ENCODE results near the gene PXK. TPM values are rescaled to one million over a fixed set of nuclear protein-coding genes. Genes with fewer than 3 reads are reported as not detected.

The PXK gene
- total RNA-seq, 2 donors from 2014 or later, result 16.0 to 22.0 TPM

- H3K4me3 ChIP-seq (ENCODE audit: low read length), result no peak overlapping the region
- no peak overlapping the region for H3K9ac ChIP-seq (ENCODE audit: extremely low read depth, low read length, poor library complexity, severe bottlenecking)
- H3K27me3 Mint-ChIP-seq (ENCODE audit: insufficient read depth), result no peaks in the 10 kb centered on the region
- 92 to 100% methylated on average over 3 of the region's 3 CpGs for WGBS, 2 experiments (ENCODE audit: insufficient coverage in 1 of 2, insufficient read length in 1 of 2)
- H3K4me1 Mint-ChIP-seq, result peaks cover under 1% of the 10 kb centered on the region
- TF ChIP-seq, protein P1, sequence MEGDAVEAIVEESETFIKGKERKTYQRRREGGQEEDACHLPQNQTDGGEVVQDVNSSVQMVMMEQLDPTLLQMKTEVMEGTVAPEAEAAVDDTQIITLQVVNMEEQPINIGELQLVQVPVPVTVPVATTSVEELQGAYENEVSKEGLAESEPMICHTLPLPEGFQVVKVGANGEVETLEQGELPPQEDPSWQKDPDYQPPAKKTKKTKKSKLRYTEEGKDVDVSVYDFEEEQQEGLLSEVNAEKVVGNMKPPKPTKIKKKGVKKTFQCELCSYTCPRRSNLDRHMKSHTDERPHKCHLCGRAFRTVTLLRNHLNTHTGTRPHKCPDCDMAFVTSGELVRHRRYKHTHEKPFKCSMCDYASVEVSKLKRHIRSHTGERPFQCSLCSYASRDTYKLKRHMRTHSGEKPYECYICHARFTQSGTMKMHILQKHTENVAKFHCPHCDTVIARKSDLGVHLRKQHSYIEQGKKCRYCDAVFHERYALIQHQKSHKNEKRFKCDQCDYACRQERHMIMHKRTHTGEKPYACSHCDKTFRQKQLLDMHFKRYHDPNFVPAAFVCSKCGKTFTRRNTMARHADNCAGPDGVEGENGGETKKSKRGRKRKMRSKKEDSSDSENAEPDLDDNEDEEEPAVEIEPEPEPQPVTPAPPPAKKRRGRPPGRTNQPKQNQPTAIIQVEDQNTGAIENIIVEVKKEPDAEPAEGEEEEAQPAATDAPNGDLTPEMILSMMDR (conservative IDR thresholded peaks at IDR 0.05), result no peak
- no peaks in the 10 kb centered on the region for H3K4me1 ChIP-seq (ENCODE audit: control insufficient read depth, insufficient read depth, low read length)
- DNase-seq, result no peak
- no peak overlapping the region for H3K27ac Mint-ChIP-seq
- H3K36me3 Mint-ChIP-seq (ENCODE audit: low read depth), result peaks cover 4% of the 10 kb centered on the region
- no peaks in the 10 kb centered on the region for H3K9me3 Mint-ChIP-seq
- no peaks in the 10 kb centered on the region for H3K9me3 ChIP-seq (ENCODE audit: control insufficient read depth, low read length)
- H3K36me3 ChIP-seq (ENCODE audit: control insufficient read depth, insufficient read depth, low read length), result no peaks in the 10 kb centered on the region
- H3K27me3 ChIP-seq (ENCODE audit: control insufficient read depth, insufficient read depth, low read length, poor library complexity, severe bottlenecking), result no peaks in the 10 kb centered on the region
- H3K27ac ChIP-seq (ENCODE audit: low read depth, low read length), result no peak overlapping the region
- H3K4me3 Mint-ChIP-seq, result no peak overlapping the region
Observed at GRCh38 chr3:58340594-58341244, 8.0 kb downstream of the PXK start.

- DNase-seq, result no peak
- Histone ChIP-seq H3K4me3 (ENCODE audit: low read length) (no peak overlapping the region), H3K9me3 (ENCODE audit: control insufficient read depth, low read length) (no peaks in the 10 kb centered on the region), H3K27me3 (ENCODE audit: control insufficient read depth, insufficient read depth, low read length, poor library complexity, severe bottlenecking) (no peaks in the 10 kb centered on the region), H3K9ac (ENCODE audit: extremely low read depth, low read length, poor library complexity, severe bottlenecking) (no peak overlapping the region), H3K36me3 (ENCODE audit: control insufficient read depth, insufficient read depth, low read length) (no peaks in the 10 kb centered on the region), H3K4me1 (ENCODE audit: control insufficient read depth, insufficient read depth, low read length) (no peaks in the 10 kb centered on the region), H3K27ac (ENCODE audit: low read depth, low read length) (no peak overlapping the region)
- H3K27ac Mint-ChIP-seq, result no peak overlapping the region
- WGBS, 2 experiments (ENCODE audit: insufficient coverage in 1 of 2, insufficient read length in 1 of 2), result 94 to 98% methylated on average over 3 of the region's 3 CpGs
- TF ChIP-seq, protein P1 (conservative IDR thresholded peaks at IDR 0.05), result no peak
- peaks cover 4% of the 10 kb centered on the region for H3K36me3 Mint-ChIP-seq (ENCODE audit: low read depth)
- no peaks in the 10 kb centered on the region for H3K9me3 Mint-ChIP-seq
- H3K27me3 Mint-ChIP-seq (ENCODE audit: insufficient read depth), result no peaks in the 10 kb centered on the region
- no peak overlapping the region for H3K4me3 Mint-ChIP-seq
- H3K4me1 Mint-ChIP-seq, result no peaks in the 10 kb centered on the region
Observed at GRCh38 chr3:58341376-58341775, 8.7 kb downstream of the PXK start.

DNA sequence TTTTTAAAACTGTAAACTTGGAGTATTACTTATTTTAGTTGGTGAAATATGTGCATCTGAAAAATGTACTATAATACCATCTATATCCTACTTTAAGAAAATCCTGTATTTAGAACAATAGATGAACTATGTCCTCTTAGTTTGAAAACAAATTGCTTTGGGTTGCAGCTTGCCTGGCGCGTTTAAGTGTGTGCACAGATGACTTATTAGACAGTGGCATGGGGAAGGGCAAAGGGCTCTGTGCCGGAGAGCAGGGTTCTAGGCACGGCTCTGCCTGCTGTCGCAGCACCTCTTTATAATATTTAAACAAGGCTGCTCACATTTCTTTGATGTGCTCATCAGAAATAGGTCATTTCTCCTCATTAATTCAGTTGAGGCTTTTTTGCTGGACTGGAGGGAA lies 10.0 kb downstream of the PXK start:
- Histone ChIP-seq H3K36me3 (ENCODE audit: control insufficient read depth, insufficient read depth, low read length) (no peaks in the 10 kb centered on the region), H3K4me3 (ENCODE audit: low read length) (no peak overlapping the region), H3K9me3 (ENCODE audit: control insufficient read depth, low read length) (no peaks in the 10 kb centered on the region), H3K27ac (ENCODE audit: low read depth, low read length) (no peak overlapping the region), H3K9ac (ENCODE audit: extremely low read depth, low read length, poor library complexity, severe bottlenecking) (no peak overlapping the region), H3K27me3 (ENCODE audit: control insufficient read depth, insufficient read depth, low read length, poor library complexity, severe bottlenecking) (no peaks in the 10 kb centered on the region), H3K4me1 (ENCODE audit: control insufficient read depth, insufficient read depth, low read length) (no peaks in the 10 kb centered on the region)
- Mint-ChIP-seq H3K4me1 (no peaks in the 10 kb centered on the region), H3K27ac (no peak overlapping the region), H3K9me3 (no peaks in the 10 kb centered on the region), H3K4me3 (no peak overlapping the region), H3K36me3 (ENCODE audit: low read depth) (peaks cover 4% of the 10 kb centered on the region), H3K27me3 (ENCODE audit: insufficient read depth) (no peaks in the 10 kb centered on the region)
- TF ChIP-seq, protein P1 (conservative IDR thresholded peaks at IDR 0.05), result no peak
- DNase-seq, result no peak
- WGBS, 2 experiments (ENCODE audit: insufficient coverage in 1 of 2, insufficient read length in 1 of 2), result 97 to 100% methylated on average over 3 to 5 of the region's 5 CpGs

All from endodermal cell (in vitro differentiated cells).